Esophagus (tissue), 2 donors: Measurements from ENCODE around the gene SGSH. TPM values are rescaled to one million over a fixed set of nuclear protein-coding genes. Genes with fewer than 3 reads are reported as not detected.

ENCODE experiments used
- H3K27ac ChIP-seq, 2 donors: one replicate each; pipeline ENCODE4 v1.5.1; 2013; ENCODE audit warnings: low read depth in 2 of 2, mild to moderate bottlenecking in 2 of 2, inconsistent platforms in 1 of 2, low read length in 1 of 2, moderate library complexity in 1 of 2
- H3K27me3 ChIP-seq, 2 donors: one replicate each; pipeline ENCODE4 v1.6.1; 2013; ENCODE audit warnings: low read length in 2 of 2, control low read depth in 1 of 2, mild to moderate bottlenecking in 1 of 2; ENCODE audit not compliant: insufficient read depth in 2 of 2, control insufficient read depth in 1 of 2
- H3K36me3 ChIP-seq, 2 donors: one replicate each; pipeline ENCODE4 v1.6.1; 2013; ENCODE audit warnings: low read length in 1 of 2; ENCODE audit not compliant: control insufficient read depth in 2 of 2, insufficient read depth in 2 of 2
- H3K4me1 ChIP-seq, 2 donors: one replicate each; pipeline ENCODE4 v1.6.1; 2013; ENCODE audit warnings: low read length in 1 of 2; ENCODE audit not compliant: control insufficient read depth in 2 of 2, insufficient read depth in 2 of 2
- H3K4me3 ChIP-seq, 2 donors: one replicate each; pipeline ENCODE4 v1.5.1; 2013; ENCODE audit warnings: low read length in 2 of 2, mild to moderate bottlenecking in 2 of 2, low read depth in 1 of 2, moderate library complexity in 1 of 2
- H3K9me3 ChIP-seq, 2 donors: one replicate each; pipeline ENCODE4 v1.6.1; 2013; ENCODE audit warnings: mild to moderate bottlenecking in 2 of 2, low read depth in 1 of 2, low read length in 1 of 2, moderate library complexity in 1 of 2; ENCODE audit not compliant: control insufficient read depth in 2 of 2, insufficient read depth in 1 of 2
- WGBS, 2 donors: extraction: QIAGEN DNeasy Blood & Tissue Kit; methylation state at CpG; one replicate each; pipeline ENCODE4 v1.1.7; 2013; 5-methylcytosine and 5-hydroxymethylcytosine counted together
- polyA plus RNA-seq, 2 donors: library from polyadenylated mRNA; stranded (reverse); fragments of 200-250 nt; gene quantifications; one replicate each; pipeline ENCODE4 v1.2.3, GENCODE V29; 2013
- donor health status: healthy with polysubstance abuse.
- donor health status: Bipolar disorder and iron deficiency.

The SGSH gene
- polyA plus RNA-seq: 10 to 100 TPM; 16.5 to 20.4 TPM

GRCh38 chr17:80220054-80220735, at the start of gene SGSH, which contains the start of gene SLC26A11:
TSS of gene SGSH (minus strand) at chr17:80220333. CDS start at chr17:80220313, 20 bp downstream.
TSS of gene SLC26A11 (plus strand) at chr17:80220427. CDS start at chr17:80221561, 1,134 bp downstream.
- peak within 1 kb of the TSS; percentile 77 to 95 for H3K4me3 ChIP-seq
- 0 to 1% methylated on average over 43 to 77 of the region's 77 CpGs for WGBS, 2 donors
- H3K36me3 ChIP-seq: peaks cover 0 to 15% of the 10 kb centered on the region in 2 donors

DNA sequence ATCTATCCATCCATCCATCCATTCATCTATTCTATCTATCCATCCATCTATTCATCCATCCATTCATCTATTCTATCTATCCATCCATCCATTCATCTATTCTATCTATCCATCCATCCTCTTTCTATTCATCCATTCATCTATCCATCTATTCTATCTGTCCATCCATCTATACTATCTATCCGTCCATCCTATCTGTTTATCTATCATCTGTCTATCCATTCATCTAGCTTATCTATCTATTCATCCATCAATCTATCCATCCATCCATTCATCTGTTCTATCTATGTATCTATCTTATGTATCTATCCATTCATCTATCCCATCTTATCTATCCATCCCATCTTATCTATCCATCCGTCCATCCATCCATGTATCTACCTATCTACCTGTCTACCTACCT, 49.3 kb upstream of the SGSH start:
- WGBS, 2 donors: 88 to 90% methylated on average over 2 of the region's 2 CpGs
- peaks cover 0 to 12% of the 10 kb centered on the region in 2 donors for H3K4me1 ChIP-seq
- H3K9me3 ChIP-seq: no peaks in the 10 kb centered on the region
- no peak overlapping the region for H3K4me3 ChIP-seq
- no peaks in the 10 kb centered on the region for H3K27me3 ChIP-seq
- H3K27ac ChIP-seq: no peak overlapping the region
- peaks cover 10 to 15% of the 10 kb centered on the region in 2 donors for H3K36me3 ChIP-seq

More at GRCh38 chr17:80220054-80220735, at the start of gene SGSH, which contains the start of gene SLC26A11:
- Histone ChIP-seq H3K9me3 (no peaks in the 10 kb centered on the region), H3K27ac (peak within 1 kb of the TSS; percentile 82 to 86), H3K27me3 (no peaks in the 10 kb centered on the region), H3K4me1 (peaks cover 0 to 4% of the 10 kb centered on the region in 2 donors)

GRCh38 chr17:80268427-80268826, 48.3 kb upstream of the SGSH start:
- H3K9me3 ChIP-seq: no peaks in the 10 kb centered on the region
- no peaks in the 10 kb centered on the region for H3K27me3 ChIP-seq
- H3K27ac ChIP-seq: no peak overlapping the region
- H3K36me3 ChIP-seq: peaks cover 8 to 10% of the 10 kb centered on the region in 2 donors
- 83 to 93% methylated on average over 4 of the region's 4 CpGs for WGBS, 2 donors
- H3K4me3 ChIP-seq: no peak overlapping the region
- H3K4me1 ChIP-seq: peaks cover 4 to 8% of the 10 kb centered on the region in 2 donors

- no peak overlapping the region for H3K27ac ChIP-seq
- H3K27me3 ChIP-seq: no peaks in the 10 kb centered on the region
- no peaks in the 10 kb centered on the region for H3K9me3 ChIP-seq
- H3K36me3 ChIP-seq: peaks cover 4 to 8% of the 10 kb centered on the region in 2 donors
- H3K4me1 ChIP-seq: peaks cover 4 to 16% of the 10 kb centered on the region in 2 donors
- H3K4me3 ChIP-seq: no peak overlapping the region
- 96% methylated on average over 6 of the region's 6 CpGs for WGBS, 2 donors
Measured at GRCh38 chr17:80267391-80267790, 47.3 kb upstream of the SGSH start.

DNA sequence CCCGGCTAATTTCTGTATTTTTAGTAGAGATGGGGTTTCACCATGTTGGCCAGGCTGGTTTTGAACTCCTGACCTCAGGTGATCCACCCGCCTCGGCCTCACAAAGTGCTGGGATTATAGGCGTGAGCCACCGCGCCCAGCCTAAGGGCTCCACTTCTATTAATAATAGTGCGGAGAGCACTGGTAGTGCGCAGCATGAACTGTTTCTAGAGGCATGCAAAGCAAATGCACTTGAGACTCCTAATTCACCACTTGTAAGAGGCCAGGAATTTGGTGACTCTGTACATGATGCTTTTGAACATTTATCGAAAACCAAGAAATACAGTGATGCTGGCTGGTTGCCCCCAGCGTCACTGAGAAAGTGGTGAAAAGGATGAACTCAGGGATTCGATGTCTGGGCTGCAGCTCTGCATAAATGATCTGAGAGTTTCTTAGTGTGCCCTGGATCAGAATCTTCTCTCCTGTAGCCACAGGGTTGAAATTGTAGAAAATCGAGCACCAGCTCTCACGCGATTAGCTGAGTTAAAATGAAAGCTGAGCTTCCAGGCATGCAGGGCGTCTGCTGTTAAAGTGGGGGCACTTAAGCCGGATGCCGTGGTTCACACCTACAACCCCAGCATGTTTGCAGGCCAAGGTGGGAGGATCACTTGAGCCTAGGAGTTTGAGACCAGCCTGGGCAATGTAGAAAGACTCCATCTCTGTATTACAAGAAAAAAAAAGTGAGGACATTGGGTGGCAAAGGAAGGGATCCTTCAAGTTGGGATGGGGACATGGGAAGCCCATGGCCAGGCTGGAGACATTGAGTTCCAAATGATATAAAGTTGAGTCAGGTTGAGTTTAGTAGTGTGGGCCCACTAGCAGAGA, 45.3 kb upstream of the SGSH start:
- Histone ChIP-seq H3K36me3 (peaks cover 0 to 8% of the 10 kb centered on the region in 2 donors), H3K4me1 (peaks cover 4 to 16% of the 10 kb centered on the region in 2 donors), H3K27me3 (no peaks in the 10 kb centered on the region), H3K9me3 (no peaks in the 10 kb centered on the region), H3K27ac (no peak overlapping the region), H3K4me3 (no peak overlapping the region)
- 83 to 85% methylated on average over 17 of the region's 17 CpGs for WGBS, 2 donors

- Histone ChIP-seq H3K36me3 (peaks cover 0 to 4% of the 10 kb centered on the region in 2 donors), H3K4me1 (peaks cover 4 to 15% of the 10 kb centered on the region in 2 donors), H3K9me3 (no peaks in the 10 kb centered on the region), H3K27ac (peak overlapping the region; percentile 26 to 57), H3K4me3 (peak overlapping the region; percentile 12 to 32), H3K27me3 (no peaks in the 10 kb centered on the region)
- WGBS, 2 donors: 72 to 73% methylated on average over 19 of the region's 19 CpGs
Measured at GRCh38 chr17:80264205-80265075, 44.3 kb upstream of the SGSH start.

GRCh38 chr17:80263253-80264204, 43.4 kb upstream of the SGSH start:
- Histone ChIP-seq H3K27ac (peak overlapping the region; percentile 51 to 65), H3K4me3 (peak overlapping the region; percentile 32 to 34), H3K9me3 (no peaks in the 10 kb centered on the region), H3K27me3 (no peaks in the 10 kb centered on the region), H3K4me1 (peaks cover 4 to 15% of the 10 kb centered on the region in 2 donors), H3K36me3 (no peaks in the 10 kb centered on the region)
- 24 to 28% methylated on average over 19 of the region's 19 CpGs for WGBS, 2 donors

DNA sequence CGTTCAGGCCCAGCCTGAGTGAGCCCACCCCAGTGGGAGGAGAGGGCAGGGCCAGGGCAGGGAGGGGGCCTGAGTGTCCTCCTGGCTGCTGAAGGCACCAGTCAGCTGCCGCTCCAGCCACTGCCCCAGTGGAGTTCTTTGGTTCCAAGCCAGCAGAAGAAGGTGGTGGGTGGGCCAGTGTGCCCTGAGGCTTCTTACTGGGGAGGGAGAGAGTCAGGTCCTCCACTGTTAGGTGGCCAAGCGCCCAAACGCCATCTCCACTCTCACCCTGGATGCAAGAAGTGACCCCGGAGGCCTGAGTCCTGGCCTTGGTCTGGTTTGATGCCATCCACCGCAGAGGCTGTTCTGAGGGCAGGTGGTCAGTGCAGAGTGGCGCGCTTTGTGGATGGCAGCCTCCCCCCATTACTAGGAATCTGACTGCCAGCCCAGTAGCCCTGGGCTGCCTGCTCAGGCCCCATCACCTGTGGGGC, 42.7 kb upstream of the SGSH start:
- no peaks in the 10 kb centered on the region for H3K36me3 ChIP-seq
- WGBS, 2 donors: 75% methylated on average over 8 of the region's 8 CpGs
- H3K27me3 ChIP-seq: no peaks in the 10 kb centered on the region
- H3K27ac ChIP-seq: peak overlapping the region; percentile 51 to 65
- H3K9me3 ChIP-seq: no peaks in the 10 kb centered on the region
- H3K4me1 ChIP-seq: peaks cover 4 to 15% of the 10 kb centered on the region in 2 donors
- peak overlapping the region; percentile 32 to 34 for H3K4me3 ChIP-seq
